ENCODE results near the gene AXIN1.

- no peak for TF ChIP-seq CTCF (conservative IDR thresholded peaks at IDR 0.05; ENCODE audit: low read length)
- no peak for TF ChIP-seq EZH2phosphoT487 (IDR thresholded peaks at IDR 0.05; ENCODE audit: borderline replicate concordance)
These were observed 2.5 kb upstream of the AXIN1 start for GRCh38 chr16:354971-355461.

All from Loucy (cell line).